ENCODE results near the gene TRAPPC5. TPM values are rescaled to one million over a fixed set of nuclear protein-coding genes. Genes with fewer than 3 reads are reported as not detected.

The TRAPPC5 gene
- polyA plus RNA-seq, 1 experiment: 42.1 TPM

DNA sequence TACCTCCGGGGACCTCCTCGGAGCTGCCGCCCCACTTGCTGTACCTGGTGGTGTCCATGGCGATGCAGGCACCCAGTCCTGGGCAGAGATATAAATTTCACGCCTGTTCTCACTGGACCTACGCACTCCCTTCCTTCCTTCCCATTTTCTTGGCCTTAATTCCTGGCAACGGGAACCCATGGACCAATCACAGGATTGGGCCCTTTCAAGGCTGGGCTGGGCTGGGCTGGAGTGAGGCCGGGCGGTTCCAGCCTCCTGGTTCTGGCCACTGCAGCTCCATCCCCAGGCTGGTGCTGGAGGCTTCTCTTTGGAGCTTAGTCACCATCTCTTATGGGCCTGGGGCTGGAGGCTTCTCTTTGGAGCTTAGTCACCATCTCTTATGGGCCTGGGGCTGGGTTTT is 51.4 kb downstream of the TRAPPC5 start, which contains the start of gene CLEC4G:
Gene CLEC4G, minus strand, starts transcription at position 66 of the 400 bp plus-strand sequence. Its CDS starts 8 bp downstream, at position 58.
- TF ChIP-seq, protein P1, sequence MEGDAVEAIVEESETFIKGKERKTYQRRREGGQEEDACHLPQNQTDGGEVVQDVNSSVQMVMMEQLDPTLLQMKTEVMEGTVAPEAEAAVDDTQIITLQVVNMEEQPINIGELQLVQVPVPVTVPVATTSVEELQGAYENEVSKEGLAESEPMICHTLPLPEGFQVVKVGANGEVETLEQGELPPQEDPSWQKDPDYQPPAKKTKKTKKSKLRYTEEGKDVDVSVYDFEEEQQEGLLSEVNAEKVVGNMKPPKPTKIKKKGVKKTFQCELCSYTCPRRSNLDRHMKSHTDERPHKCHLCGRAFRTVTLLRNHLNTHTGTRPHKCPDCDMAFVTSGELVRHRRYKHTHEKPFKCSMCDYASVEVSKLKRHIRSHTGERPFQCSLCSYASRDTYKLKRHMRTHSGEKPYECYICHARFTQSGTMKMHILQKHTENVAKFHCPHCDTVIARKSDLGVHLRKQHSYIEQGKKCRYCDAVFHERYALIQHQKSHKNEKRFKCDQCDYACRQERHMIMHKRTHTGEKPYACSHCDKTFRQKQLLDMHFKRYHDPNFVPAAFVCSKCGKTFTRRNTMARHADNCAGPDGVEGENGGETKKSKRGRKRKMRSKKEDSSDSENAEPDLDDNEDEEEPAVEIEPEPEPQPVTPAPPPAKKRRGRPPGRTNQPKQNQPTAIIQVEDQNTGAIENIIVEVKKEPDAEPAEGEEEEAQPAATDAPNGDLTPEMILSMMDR (IDR thresholded peaks at IDR 0.05; ENCODE audit: low read depth, low read length): no peak
- DNase-seq (ENCODE audit: low read depth, low spot score): no peak
- Histone ChIP-seq H3K9me3 (ENCODE audit: control insufficient read depth, insufficient read depth, low read length) (no peaks in the 10 kb centered on the region; the same call in 1 of the 2 replicates), H3K27me3 (ENCODE audit: control insufficient read depth, insufficient read depth, low read length) (peaks cover 31% of the 10 kb centered on the region), H3K4me3 (ENCODE audit: low read depth, low read length) (no peak within 1 kb of the TSS), H3K27ac (ENCODE audit: low read depth, low read length) (no peak within 1 kb of the TSS)
- ChIA-PET CTCF (no interaction called here), POLR2A (interaction anchor here (0.6 kb wide), 1 partner anchor 517 kb away, joined by 4 read pairs; no protein-coding TSS in a partner anchor)

DNA sequence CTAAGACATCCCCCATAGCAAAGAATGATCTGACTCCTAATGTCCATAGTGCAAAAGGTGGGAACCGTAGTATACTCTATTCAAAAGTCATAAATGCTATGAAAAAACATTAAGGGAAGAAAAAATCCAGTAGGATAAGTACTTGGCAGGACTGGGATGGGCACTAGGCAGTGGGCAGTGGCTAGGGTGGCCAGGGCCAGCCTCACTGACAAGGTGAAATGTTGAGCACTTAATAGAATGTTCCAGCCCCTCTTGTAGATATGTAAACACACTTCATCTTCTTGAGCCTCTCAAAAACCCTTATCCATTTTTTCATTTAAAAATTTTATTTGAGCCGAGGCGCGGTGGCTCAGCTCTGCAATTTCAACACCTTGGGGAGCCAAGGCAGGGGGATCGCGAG is 52.7 kb downstream of the TRAPPC5 start:
- Histone ChIP-seq H3K27me3 (ENCODE audit: control insufficient read depth, insufficient read depth, low read length) (peaks cover 27% of the 10 kb centered on the region), H3K4me3 (ENCODE audit: low read depth, low read length) (no peak overlapping the region), H3K27ac (ENCODE audit: low read depth, low read length) (no peak overlapping the region), H3K9me3 (ENCODE audit: control insufficient read depth, insufficient read depth, low read length) (no peaks in the 10 kb centered on the region; the same call in 1 of the 2 replicates)
- POLR2A ChIA-PET: no interaction called here
- TF ChIP-seq, protein P1 (IDR thresholded peaks at IDR 0.05; ENCODE audit: low read depth, low read length): no peak
- DNase-seq (ENCODE audit: low read depth, low spot score): no peak
- CTCF ChIA-PET: no interaction called here

DNA sequence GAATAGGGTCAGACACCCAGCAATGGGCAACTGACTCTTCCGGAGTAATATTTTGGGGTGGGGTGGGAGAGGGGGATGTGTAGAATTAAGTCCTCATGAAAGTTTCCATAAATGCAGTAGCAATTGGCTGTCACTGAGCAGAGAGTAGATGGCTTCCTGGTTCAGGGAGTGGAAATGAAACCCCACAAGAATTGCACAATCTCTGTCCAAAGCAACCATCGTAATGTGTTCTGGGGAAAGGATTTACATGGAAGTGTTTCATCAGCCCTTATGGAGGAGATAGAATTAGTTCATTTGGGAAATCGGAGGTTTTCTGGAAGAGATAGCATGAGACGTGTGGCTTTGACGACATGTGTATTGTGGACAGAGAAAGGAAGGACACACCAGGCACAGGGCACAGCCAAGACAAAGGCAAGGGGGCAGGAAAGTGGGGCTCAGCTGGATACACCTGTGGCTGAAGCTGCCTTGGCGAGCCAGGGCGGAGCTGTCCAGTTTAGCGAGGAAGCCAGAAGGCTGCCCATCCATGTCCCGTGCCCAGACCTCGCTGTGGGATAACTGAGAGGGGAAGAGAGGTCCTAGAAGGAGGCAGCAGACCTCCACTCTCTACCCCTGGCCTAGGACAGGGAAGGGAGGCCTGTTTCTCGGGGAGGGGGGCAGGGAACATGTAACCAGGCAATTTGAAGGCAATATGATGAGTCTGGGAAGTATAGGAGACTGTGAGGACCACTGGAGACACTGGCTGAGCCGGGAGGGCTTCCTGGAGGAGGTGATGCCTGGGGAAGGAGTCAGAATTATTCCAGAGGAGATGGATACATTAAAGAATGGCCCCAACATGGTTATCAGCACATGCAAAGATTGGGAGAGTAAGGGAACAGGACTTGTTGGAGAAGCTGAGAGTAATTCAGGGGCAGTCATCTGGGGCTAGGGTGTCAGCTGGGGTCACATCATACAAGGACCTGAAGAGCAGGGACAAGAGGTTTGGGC is 53.9 kb downstream of the TRAPPC5 start:
- Histone ChIP-seq H3K4me3 (ENCODE audit: low read depth, low read length) (no peak overlapping the region), H3K27ac (ENCODE audit: low read depth, low read length) (no peak overlapping the region), H3K27me3 (ENCODE audit: control insufficient read depth, insufficient read depth, low read length) (peaks cover 20% of the 10 kb centered on the region), H3K9me3 (ENCODE audit: control insufficient read depth, insufficient read depth, low read length) (no peaks in the 10 kb centered on the region; the same call in 1 of the 2 replicates)
- no peak for DNase-seq (ENCODE audit: low read depth, low spot score)
- ChIA-PET POLR2A (no interaction called here), CTCF (no interaction called here)
- TF ChIP-seq, protein P1 (IDR thresholded peaks at IDR 0.05; ENCODE audit: low read depth, low read length): no peak

DNA sequence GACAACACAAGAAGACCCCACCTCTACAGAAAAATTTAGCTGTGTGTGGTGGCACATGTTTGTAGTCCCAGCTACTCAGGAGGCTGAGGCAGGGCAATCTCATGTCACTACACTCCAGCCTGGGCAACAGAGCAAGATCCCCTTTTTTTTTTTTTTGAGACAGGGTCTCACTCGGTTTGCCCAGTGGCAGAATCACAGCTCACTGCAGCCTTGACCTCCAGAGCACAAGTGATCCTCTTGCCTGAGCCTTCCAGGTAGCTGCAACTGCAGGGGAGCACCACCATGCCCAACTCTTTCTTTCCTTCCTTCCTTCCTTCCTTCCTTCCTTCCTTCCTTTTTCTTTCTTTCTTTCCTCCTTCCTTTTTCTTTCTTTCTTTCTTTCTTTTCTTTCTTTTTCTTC is 55.5 kb downstream of the TRAPPC5 start:
- no peak overlapping the region for H3K27ac ChIP-seq (ENCODE audit: low read depth, low read length)
- peaks cover 8% of the 10 kb centered on the region for H3K27me3 ChIP-seq (ENCODE audit: control insufficient read depth, insufficient read depth, low read length)
- CTCF ChIA-PET: no interaction called here
- no peak for DNase-seq (ENCODE audit: low read depth, low spot score)
- POLR2A ChIA-PET: interaction anchor here (0.7 kb wide), 1 partner anchor 637 kb away, joined by 3 read pairs; no protein-coding TSS in a partner anchor
- TF ChIP-seq, protein P1 (IDR thresholded peaks at IDR 0.05; ENCODE audit: low read depth, low read length): no peak
- no peaks in the 10 kb centered on the region; the same call in 1 of the 2 replicates for H3K9me3 ChIP-seq (ENCODE audit: control insufficient read depth, insufficient read depth, low read length)
- no peak overlapping the region for H3K4me3 ChIP-seq (ENCODE audit: low read depth, low read length)

DNA sequence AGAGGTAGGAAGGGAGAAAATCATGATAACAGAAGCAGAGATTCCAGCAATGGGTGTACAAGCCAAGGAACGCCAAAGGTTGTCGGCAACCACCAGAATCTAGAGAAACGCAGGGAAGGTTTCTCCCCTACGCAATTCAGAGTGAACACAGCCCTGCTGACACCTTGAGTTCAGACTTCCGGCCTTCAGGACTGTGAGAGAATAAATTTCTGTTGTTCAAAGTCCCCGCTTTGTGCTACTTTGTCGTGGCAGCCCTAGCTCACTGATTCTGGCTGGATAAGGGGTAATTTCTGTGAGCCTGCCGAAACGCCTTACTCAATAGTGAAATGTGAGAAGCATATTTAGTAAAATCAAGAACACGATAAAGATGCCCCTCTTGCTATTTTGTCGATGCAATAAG is 56.6 kb downstream of the TRAPPC5 start:
- TF ChIP-seq, protein P1 (IDR thresholded peaks at IDR 0.05; ENCODE audit: low read depth, low read length): no peak
- no peak for DNase-seq (ENCODE audit: low read depth, low spot score)
- ChIA-PET CTCF (no interaction called here), POLR2A (no interaction called here)
- Histone ChIP-seq H3K4me3 (ENCODE audit: low read depth, low read length) (no peak overlapping the region), H3K9me3 (ENCODE audit: control insufficient read depth, insufficient read depth, low read length) (no peaks in the 10 kb centered on the region), H3K27ac (ENCODE audit: low read depth, low read length) (no peak overlapping the region), H3K27me3 (ENCODE audit: control insufficient read depth, insufficient read depth, low read length) (no peaks in the 10 kb centered on the region)

Measured in AG04450 (cell line).